Measurements from ENCODE around the gene IGLL5. TPM values are rescaled to one million over a fixed set of nuclear protein-coding genes. Genes with fewer than 3 reads are reported as not detected.
A peak's percentile ranks its signal among the peaks of the same experiment; 100 is the strongest.

Gene IGLL5
- total RNA-seq, 3 donors from 2014 or later (not counting 1 experiment from before 2014, with no cell fraction given), result 0.38 to 124 (median 0.93) TPM

DNA sequence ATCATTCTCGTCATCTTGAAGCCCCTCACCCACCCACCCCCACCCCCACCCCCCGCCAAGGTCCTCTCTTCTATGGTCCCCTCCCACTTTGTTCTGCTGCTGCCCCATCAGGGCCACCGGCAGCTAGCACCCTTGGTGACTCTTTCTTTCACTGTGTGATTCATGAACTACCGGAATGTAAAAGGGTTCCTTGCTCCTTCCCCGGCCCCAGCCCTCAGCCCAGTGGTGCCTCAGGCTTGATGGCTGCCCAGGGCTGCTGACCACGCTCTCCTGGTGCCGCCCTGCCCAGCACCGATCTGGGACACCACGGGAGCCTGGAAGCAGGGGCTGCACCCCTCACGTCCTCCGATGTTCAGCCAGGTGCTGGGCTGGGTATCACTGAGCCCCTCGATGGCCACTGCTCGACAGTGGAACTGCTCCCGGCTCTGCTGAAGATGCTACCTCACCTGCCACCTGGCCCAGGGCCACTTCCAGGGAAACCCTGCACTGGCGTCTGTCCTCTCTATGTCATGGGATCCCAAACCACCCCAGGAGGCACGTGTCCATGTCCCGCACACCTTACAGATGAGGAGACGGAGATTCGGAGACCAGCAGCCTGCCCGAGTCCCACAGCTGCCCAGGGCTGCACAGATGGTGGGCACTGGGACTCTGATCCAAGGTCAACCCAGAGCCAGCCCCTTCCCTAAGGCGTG, 39.7 kb downstream of the IGLL5 start:
- no peak for DNase-seq
- H3K4me1 ChIP-seq (ENCODE audit: control insufficient read depth, insufficient read depth, low read length), result peaks cover 72% of the 10 kb centered on the region

GRCh38 chr22:22927888-22928665, 40.5 kb downstream of the IGLL5 start:
- H3K36me3 Mint-ChIP-seq, result no peaks in the 10 kb centered on the region
- DNase-seq (no peak), ATAC-seq (no peak)
- Histone ChIP-seq H3K27ac (ENCODE audit: low read length) (peak overlapping the region; percentile 83), H3K27me3 (ENCODE audit: control insufficient read depth, insufficient read depth, low read length) (no peaks in the 10 kb centered on the region), H3K4me3 (ENCODE audit: low read length) (no peak overlapping the region), H3K36me3 (ENCODE audit: control insufficient read depth, insufficient read depth, low read length) (no peaks in the 10 kb centered on the region), H3K9me3 (ENCODE audit: control insufficient read depth, insufficient read depth, low read length) (no peaks in the 10 kb centered on the region), H3K4me1 (ENCODE audit: control insufficient read depth, insufficient read depth, low read length) (peaks cover 73% of the 10 kb centered on the region)
- H3K27me3 Mint-ChIP-seq (ENCODE audit: low read depth in 2 of 2), result no peaks in the 10 kb centered on the region
- TF ChIP-seq, protein P1, sequence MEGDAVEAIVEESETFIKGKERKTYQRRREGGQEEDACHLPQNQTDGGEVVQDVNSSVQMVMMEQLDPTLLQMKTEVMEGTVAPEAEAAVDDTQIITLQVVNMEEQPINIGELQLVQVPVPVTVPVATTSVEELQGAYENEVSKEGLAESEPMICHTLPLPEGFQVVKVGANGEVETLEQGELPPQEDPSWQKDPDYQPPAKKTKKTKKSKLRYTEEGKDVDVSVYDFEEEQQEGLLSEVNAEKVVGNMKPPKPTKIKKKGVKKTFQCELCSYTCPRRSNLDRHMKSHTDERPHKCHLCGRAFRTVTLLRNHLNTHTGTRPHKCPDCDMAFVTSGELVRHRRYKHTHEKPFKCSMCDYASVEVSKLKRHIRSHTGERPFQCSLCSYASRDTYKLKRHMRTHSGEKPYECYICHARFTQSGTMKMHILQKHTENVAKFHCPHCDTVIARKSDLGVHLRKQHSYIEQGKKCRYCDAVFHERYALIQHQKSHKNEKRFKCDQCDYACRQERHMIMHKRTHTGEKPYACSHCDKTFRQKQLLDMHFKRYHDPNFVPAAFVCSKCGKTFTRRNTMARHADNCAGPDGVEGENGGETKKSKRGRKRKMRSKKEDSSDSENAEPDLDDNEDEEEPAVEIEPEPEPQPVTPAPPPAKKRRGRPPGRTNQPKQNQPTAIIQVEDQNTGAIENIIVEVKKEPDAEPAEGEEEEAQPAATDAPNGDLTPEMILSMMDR (IDR thresholded peaks at IDR 0.05), result no peak
- WGBS (ENCODE audit: insufficient coverage), result 73% methylated on average over 7 of the region's 7 CpGs
- peak overlapping the region; percentile 92 to 93 for H3K27ac Mint-ChIP-seq
- H3K9me3 Mint-ChIP-seq, result no peaks in the 10 kb centered on the region
- intact Hi-C loops (cut with micrococcal nuclease), result no loop called here
- peak overlapping the region; percentile 74 for H3K4me3 Mint-ChIP-seq
- H3K4me1 Mint-ChIP-seq, result peaks cover 53 to 75% of the 10 kb centered on the region in 2 donors

More for the DNA sequence above, 39.7 kb downstream of the IGLL5 start:
- Histone ChIP-seq H3K27me3 (ENCODE audit: control insufficient read depth, insufficient read depth, low read length) (no peaks in the 10 kb centered on the region), H3K36me3 (ENCODE audit: control insufficient read depth, insufficient read depth, low read length) (no peaks in the 10 kb centered on the region), H3K9me3 (ENCODE audit: control insufficient read depth, insufficient read depth, low read length) (no peaks in the 10 kb centered on the region), H3K4me3 (ENCODE audit: low read length) (no peak overlapping the region), H3K27ac (ENCODE audit: low read length) (no peak overlapping the region)
- peak overlapping the region; percentile 92 to 93 for H3K27ac Mint-ChIP-seq
- H3K4me1 Mint-ChIP-seq, result peaks cover 53 to 76% of the 10 kb centered on the region in 2 donors
- H3K4me3 Mint-ChIP-seq, result peak overlapping the region; percentile 61
- H3K27me3 Mint-ChIP-seq (ENCODE audit: low read depth in 2 of 2), result no peaks in the 10 kb centered on the region
- ATAC-seq, result no peak
- no peaks in the 10 kb centered on the region for H3K36me3 Mint-ChIP-seq
- intact Hi-C loops (cut with micrococcal nuclease), result no loop called here
- no peaks in the 10 kb centered on the region for H3K9me3 Mint-ChIP-seq
- WGBS (ENCODE audit: insufficient coverage), result 92% methylated on average over 19 of the region's 21 CpGs
- TF ChIP-seq, protein P1 (IDR thresholded peaks at IDR 0.05), result no peak

GRCh38 chr22:22928666-22929380, 41.2 kb downstream of the IGLL5 start:
- peak; percentile 94 to 97 (median 95) for ATAC-seq
- Histone ChIP-seq H3K27ac (ENCODE audit: low read length) (peak overlapping the region; percentile 83), H3K9me3 (ENCODE audit: control insufficient read depth, insufficient read depth, low read length) (no peaks in the 10 kb centered on the region), H3K36me3 (ENCODE audit: control insufficient read depth, insufficient read depth, low read length) (no peaks in the 10 kb centered on the region), H3K27me3 (ENCODE audit: control insufficient read depth, insufficient read depth, low read length) (no peaks in the 10 kb centered on the region), H3K4me1 (ENCODE audit: control insufficient read depth, insufficient read depth, low read length) (peaks cover 74% of the 10 kb centered on the region), H3K4me3 (ENCODE audit: low read length) (no peak overlapping the region)
- Mint-ChIP-seq H3K27me3 (ENCODE audit: low read depth in 2 of 2) (no peaks in the 10 kb centered on the region), H3K4me1 (peaks cover 53 to 81% of the 10 kb centered on the region in 2 donors), H3K27ac (peak overlapping the region; percentile 92 to 93), H3K4me3 (peak overlapping the region; percentile 74), H3K36me3 (no peaks in the 10 kb centered on the region), H3K9me3 (no peaks in the 10 kb centered on the region)
- TF ChIP-seq, protein P1 (IDR thresholded peaks at IDR 0.05), result no peak
- peak; percentile 69 to 71 for DNase-seq
- 29% methylated on average over 11 of the region's 11 CpGs for WGBS (ENCODE audit: insufficient coverage)
- intact Hi-C loops (cut with micrococcal nuclease), result no loop called here

Data from natural killer cell (primary cell).